Spleen (tissue), 7 donors: Measurements from ENCODE around the gene LCE1A.

Experiments used
- CTCF ChIP-seq, 11 experiments: fragments of 200-600 bp in 7 of 11; fragments of 450-650 bp in 4 of 11; sonication (generic) in 4 of 11; IDR thresholded peaks in 8 of 11; conservative IDR thresholded peaks in 3 of 11; 1 replicate in 7 of 11; 2 replicates in 4 of 11; pipeline versions ENCODE4 v1.4.0 to v1.8.0; 2016 to 2021; ENCODE audit warnings: antibody characterized with exemption in 11 of 11, inconsistent platforms in 4 of 11, mild to moderate bottlenecking in 1 of 11
- POLR2A ChIP-seq, 3 donors: fragments of 450-650 bp; IDR thresholded peaks; one replicate each; pipeline ENCODE4 v1.5.1; 2017; ENCODE audit warnings: antibody characterized with exemption in 3 of 3, mild to moderate bottlenecking in 1 of 3
- POLR2AphosphoS5 ChIP-seq, 3 donors: sonication (generic); formaldehyde crosslinking; IDR thresholded peaks; one replicate each; pipeline ENCODE4 v1.5.1; 2017; ENCODE audit warnings: antibody characterized with exemption in 3 of 3
- donor health status: DM: no; HTN: no; CAD: no; lungs with moderate emphysema.
- donor health status: DM: no; HTN: no; CAD: no.
- donor health status: DM: no; HTN: no; CAD: no.

GRCh38 chr1:152864443-152864842 lies 37.2 kb downstream of the LCE1A start:
- no peak for TF ChIP-seq CTCF (IDR thresholded peaks at IDR 0.05 in 8 of 11, conservative IDR thresholded peaks at IDR 0.05 in 3 of 11)
- TF ChIP-seq POLR2A (IDR thresholded peaks at IDR 0.05) = no peak
- TF ChIP-seq POLR2AphosphoS5 (IDR thresholded peaks at IDR 0.05) = no peak
